SIG-M5 treated with dmso at 0.1 percent for 504 hours (cell line): ENCODE data around the gene VWC2L.

Experiments used
- DNase-seq: peaks from one replicate; lab custom pipeline; 2025; ENCODE audit not compliant: unreplicated experiment; lab: John Stamatoyannopoulos, UW

The VWC2L gene

GRCh38 chr2:214465363-214466146 lies 54.7 kb downstream of the VWC2L start:
- no peak for DNase-seq

GRCh38 chr2:214469728-214470127 lies 58.9 kb downstream of the VWC2L start:
- no peak for DNase-seq

GRCh38 chr2:214471382-214471781 lies 60.5 kb downstream of the VWC2L start:
- DNase-seq = no peak

GRCh38 chr2:214471990-214472389 lies 61.1 kb downstream of the VWC2L start:
- DNase-seq = no peak

- no peak for DNase-seq
Observed at GRCh38 chr2:214477305-214477704, 66.5 kb downstream of the VWC2L start.

- DNase-seq = no peak
Observed at GRCh38 chr2:214481204-214481603, 70.3 kb downstream of the VWC2L start.

- no peak for DNase-seq
Observed at GRCh38 chr2:214482728-214483127, 71.9 kb downstream of the VWC2L start.

- DNase-seq = no peak
Observed at GRCh38 chr2:214484239-214484638, 73.4 kb downstream of the VWC2L start.

- no peak for DNase-seq
Observed at GRCh38 chr2:214484701-214485100, 73.8 kb downstream of the VWC2L start.

GRCh38 chr2:214489181-214489580 lies 78.3 kb downstream of the VWC2L start:
- DNase-seq = no peak

GRCh38 chr2:214489702-214490101 lies 78.8 kb downstream of the VWC2L start:
- DNase-seq = no peak

- DNase-seq = no peak
Observed at GRCh38 chr2:214492152-214492551, 81.3 kb downstream of the VWC2L start.

GRCh38 chr2:214492608-214493007 lies 81.8 kb downstream of the VWC2L start:
- DNase-seq = no peak

GRCh38 chr2:214497489-214497888 lies 86.6 kb downstream of the VWC2L start:
- DNase-seq = no peak

- no peak for DNase-seq
Observed at GRCh38 chr2:214503568-214503967, 92.7 kb downstream of the VWC2L start.

GRCh38 chr2:214504599-214505376 lies 93.9 kb downstream of the VWC2L start:
- no peak for DNase-seq

GRCh38 chr2:214507032-214507431 lies 96.2 kb downstream of the VWC2L start:
- DNase-seq = no peak

GRCh38 chr2:214514704-214515103 lies 103.8 kb downstream of the VWC2L start:
- no peak for DNase-seq

GRCh38 chr2:214515111-214515510 lies 104.3 kb downstream of the VWC2L start:
- DNase-seq = no peak

GRCh38 chr2:214519258-214519818 lies 108.5 kb downstream of the VWC2L start:
- no peak for DNase-seq

GRCh38 chr2:214529021-214529420 lies 118.2 kb downstream of the VWC2L start:
- DNase-seq = no peak

- DNase-seq = no peak
Observed at GRCh38 chr2:214529514-214529913, 118.7 kb downstream of the VWC2L start.
